ENCODE data around the gene PCGF3.

The PCGF3 gene

DNA sequence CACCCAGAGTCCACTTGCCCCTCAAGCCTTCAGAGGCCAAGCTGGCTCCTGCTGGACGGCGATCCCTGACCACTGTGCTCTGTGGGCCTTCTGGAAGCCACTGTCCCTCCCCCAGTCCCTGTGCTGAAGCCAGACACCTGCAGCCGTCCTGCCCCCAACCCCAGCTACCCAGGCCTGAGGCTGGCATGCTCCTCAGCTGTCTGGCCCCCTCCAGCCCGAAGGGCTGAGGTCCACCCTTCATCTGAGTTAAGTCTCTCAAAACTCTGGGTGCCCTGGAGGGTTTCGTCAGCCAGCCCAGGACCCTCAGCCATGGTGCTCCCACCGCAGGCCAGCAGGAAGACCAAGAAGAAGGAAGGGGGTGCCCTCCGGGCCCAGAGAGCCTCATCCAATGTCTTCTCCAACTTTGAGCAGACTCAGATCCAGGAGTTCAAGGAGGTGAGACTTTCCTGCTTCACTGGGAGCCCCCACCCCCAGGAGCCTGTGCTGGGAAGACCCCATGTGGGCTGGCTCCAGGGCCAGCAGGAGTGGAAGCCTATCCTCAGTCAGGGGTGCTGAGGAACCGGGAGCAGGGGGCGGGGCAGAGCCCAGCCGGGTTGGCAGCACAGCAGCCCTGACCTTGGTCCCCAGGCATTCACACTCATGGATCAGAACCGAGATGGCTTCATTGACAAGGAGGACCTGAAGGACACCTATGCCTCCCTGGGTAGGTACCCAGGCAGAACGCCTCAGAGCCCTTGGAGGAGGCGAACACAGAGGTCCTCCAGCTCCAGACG lies 27.1 kb upstream of the PCGF3 start:
- H3K36me3 ChIP-seq (ENCODE audit: control insufficient read depth in 2 of 2, insufficient read depth in 1 of 2, low read length in 2 of 2): peaks cover 0 to 8% of the 10 kb centered on the region in 2 experiments; a peak in 1 of 3 replicates
- no peak overlapping the region for H3K27ac ChIP-seq (ENCODE audit: extremely low read depth, low read depth, low read length)
- ChIA-PET POLR2A (interaction anchor here (0.5 kb wide), 1 partner anchor 73 kb away, joined by 3 read pairs; no protein-coding TSS in a partner anchor), CTCF (no interaction called here)
- no peak overlapping the region for H3K4me3 ChIP-seq (ENCODE audit: low read depth, low read length)
- H3K9me3 ChIP-seq (ENCODE audit: control insufficient read depth, insufficient read depth, low read depth, low read length): no peaks in the 10 kb centered on the region
- H3K4me1 ChIP-seq (ENCODE audit: control insufficient read depth, insufficient read depth, low read length): peaks cover 3% of the 10 kb centered on the region
- no peak for TF ChIP-seq ZSCAN23 (tag by site-specific recombination; IDR thresholded peaks at IDR 0.05)
- no peak for TF ChIP-seq ZBTB26 (tag by site-specific recombination; optimal IDR thresholded peaks at IDR 0.05)
- no peak for TF ChIP-seq ZNF366 (tag by site-specific recombination; conservative IDR thresholded peaks at IDR 0.05)
- TF ChIP-seq EGR2 (tag by site-specific recombination; IDR thresholded peaks at IDR 0.05; ENCODE audit: low read depth): no peak
- no peak for TF ChIP-seq PRDM10 (tag by site-specific recombination; IDR thresholded peaks at IDR 0.05)
- no peak for TF ChIP-seq ZFP41 (tag by site-specific recombination; IDR thresholded peaks at IDR 0.05; ENCODE audit: borderline replicate concordance)
- TF ChIP-seq ZBTB11 (tag by site-specific recombination; conservative IDR thresholded peaks at IDR 0.05; ENCODE audit: low read depth): no peak
- TF ChIP-seq ZNF692 (tag by site-specific recombination; IDR thresholded peaks at IDR 0.05): no peak
- no peak for TF ChIP-seq ATF2 (tag by site-specific recombination; IDR thresholded peaks at IDR 0.05; ENCODE audit: low read depth)
- no peak for TF ChIP-seq ZSCAN18 (tag by site-specific recombination; IDR thresholded peaks at IDR 0.05)
- no peak for TF ChIP-seq WT1 (tag by site-specific recombination; IDR thresholded peaks at IDR 0.05)
- TF ChIP-seq ZNF292 (tag by site-specific recombination; IDR thresholded peaks at IDR 0.05; ENCODE audit: borderline replicate concordance, low read depth): no peak
- TF ChIP-seq, protein P1, sequence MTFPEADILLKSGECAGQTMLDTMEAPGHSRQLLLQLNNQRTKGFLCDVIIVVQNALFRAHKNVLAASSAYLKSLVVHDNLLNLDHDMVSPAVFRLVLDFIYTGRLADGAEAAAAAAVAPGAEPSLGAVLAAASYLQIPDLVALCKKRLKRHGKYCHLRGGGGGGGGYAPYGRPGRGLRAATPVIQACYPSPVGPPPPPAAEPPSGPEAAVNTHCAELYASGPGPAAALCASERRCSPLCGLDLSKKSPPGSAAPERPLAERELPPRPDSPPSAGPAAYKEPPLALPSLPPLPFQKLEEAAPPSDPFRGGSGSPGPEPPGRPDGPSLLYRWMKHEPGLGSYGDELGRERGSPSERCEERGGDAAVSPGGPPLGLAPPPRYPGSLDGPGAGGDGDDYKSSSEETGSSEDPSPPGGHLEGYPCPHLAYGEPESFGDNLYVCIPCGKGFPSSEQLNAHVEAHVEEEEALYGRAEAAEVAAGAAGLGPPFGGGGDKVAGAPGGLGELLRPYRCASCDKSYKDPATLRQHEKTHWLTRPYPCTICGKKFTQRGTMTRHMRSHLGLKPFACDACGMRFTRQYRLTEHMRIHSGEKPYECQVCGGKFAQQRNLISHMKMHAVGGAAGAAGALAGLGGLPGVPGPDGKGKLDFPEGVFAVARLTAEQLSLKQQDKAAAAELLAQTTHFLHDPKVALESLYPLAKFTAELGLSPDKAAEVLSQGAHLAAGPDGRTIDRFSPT (tag by site-specific recombination; IDR thresholded peaks at IDR 0.05): no peak
- no peak for TF ChIP-seq ZNF521 (tag by site-specific recombination; IDR thresholded peaks at IDR 0.05)
- TF ChIP-seq, protein P2, sequence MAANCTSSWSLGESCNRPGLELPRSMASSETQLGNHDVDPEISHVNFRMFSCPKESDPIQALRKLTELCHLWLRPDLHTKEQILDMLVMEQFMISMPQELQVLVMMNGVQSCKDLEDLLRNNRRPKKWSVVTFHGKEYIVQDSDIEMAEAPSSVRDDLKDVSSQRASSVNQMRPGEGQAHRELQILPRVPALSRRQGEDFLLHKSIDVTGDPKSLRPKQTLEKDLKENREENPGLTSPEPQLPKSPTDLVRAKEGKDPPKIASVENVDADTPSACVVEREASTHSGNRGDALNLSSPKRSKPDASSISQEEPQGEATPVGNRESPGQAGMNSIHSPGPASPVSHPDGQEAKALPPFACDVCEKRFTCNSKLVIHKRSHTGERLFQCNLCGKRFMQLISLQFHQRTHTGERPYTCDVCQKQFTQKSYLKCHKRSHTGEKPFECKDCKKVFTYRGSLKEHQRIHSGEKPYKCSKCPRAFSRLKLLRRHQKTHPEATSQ (tag by site-specific recombination; IDR thresholded peaks at IDR 0.05): no peak
- TF ChIP-seq, protein P3, sequence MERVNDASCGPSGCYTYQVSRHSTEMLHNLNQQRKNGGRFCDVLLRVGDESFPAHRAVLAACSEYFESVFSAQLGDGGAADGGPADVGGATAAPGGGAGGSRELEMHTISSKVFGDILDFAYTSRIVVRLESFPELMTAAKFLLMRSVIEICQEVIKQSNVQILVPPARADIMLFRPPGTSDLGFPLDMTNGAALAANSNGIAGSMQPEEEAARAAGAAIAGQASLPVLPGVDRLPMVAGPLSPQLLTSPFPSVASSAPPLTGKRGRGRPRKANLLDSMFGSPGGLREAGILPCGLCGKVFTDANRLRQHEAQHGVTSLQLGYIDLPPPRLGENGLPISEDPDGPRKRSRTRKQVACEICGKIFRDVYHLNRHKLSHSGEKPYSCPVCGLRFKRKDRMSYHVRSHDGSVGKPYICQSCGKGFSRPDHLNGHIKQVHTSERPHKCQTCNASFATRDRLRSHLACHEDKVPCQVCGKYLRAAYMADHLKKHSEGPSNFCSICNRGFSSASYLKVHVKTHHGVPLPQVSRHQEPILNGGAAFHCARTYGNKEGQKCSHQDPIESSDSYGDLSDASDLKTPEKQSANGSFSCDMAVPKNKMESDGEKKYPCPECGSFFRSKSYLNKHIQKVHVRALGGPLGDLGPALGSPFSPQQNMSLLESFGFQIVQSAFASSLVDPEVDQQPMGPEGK (tag by site-specific recombination; IDR thresholded peaks at IDR 0.05): no peak
